Osteocyte (in vitro differentiated cells): ENCODE results near the gene BIK. TPM values are rescaled to one million over a fixed set of nuclear protein-coding genes. Genes with fewer than 3 reads are reported as not detected.
"Not testable (repeated sequence)": the region's sequence is repeated elsewhere in the genome, so short reads cannot be mapped to it uniquely, and the experiment has no call there.

ENCODE experiments used
- DNase-seq: peaks from one replicate; pipeline ENCODE4 v3.0.0; 2021; ENCODE audit warnings: mixed read lengths; ENCODE audit not compliant: unreplicated experiment; ENCODE audit errors: extremely low spot score
- H3K27ac Mint-ChIP-seq: one replicate; pipeline ENCODE4 v1.8.0; 2021; ENCODE audit warnings: mild to moderate bottlenecking, mixed read lengths; ENCODE audit not compliant: unreplicated experiment
- H3K27me3 Mint-ChIP-seq: one replicate; pipeline ENCODE4 v1.8.0; 2021; ENCODE audit warnings: mixed read lengths; ENCODE audit not compliant: unreplicated experiment
- H3K36me3 Mint-ChIP-seq: one replicate; pipeline ENCODE4 v1.8.0; 2021; ENCODE audit warnings: mixed read lengths; ENCODE audit not compliant: unreplicated experiment
- H3K4me1 Mint-ChIP-seq: one replicate; pipeline ENCODE4 v1.8.0; 2021; ENCODE audit warnings: mixed read lengths; ENCODE audit not compliant: unreplicated experiment
- H3K4me3 Mint-ChIP-seq: one replicate; pipeline ENCODE4 v1.8.0; 2021; ENCODE audit warnings: mild to moderate bottlenecking, moderate library complexity, mixed read lengths; ENCODE audit not compliant: unreplicated experiment
- H3K9me3 Mint-ChIP-seq: one replicate; pipeline ENCODE4 v1.8.0; 2021; ENCODE audit warnings: mixed read lengths; ENCODE audit not compliant: unreplicated experiment
- CTCF ChIP-seq: fragments of 200-600 bp; sonication (generic); IDR thresholded peaks from 2 replicates; pipeline ENCODE4 v1.5.0; 2021; ENCODE audit warnings: antibody characterized with exemption, mild to moderate bottlenecking, moderate library complexity
- total RNA-seq: library from RNA; stranded (reverse); gene quantifications from 2 replicates; pipeline ENCODE4 v1.2.1, GENCODE V29; 2021

The BIK gene
- total RNA-seq, 1 donor from 2014 or later, result not detected

GRCh38 chr22:43142880-43143562, 32.5 kb downstream of the BIK start, which contains the start of gene MCAT:
MCAT (minus strand) TSS chr22:43143398; CDS start chr22:43143348, 50 bp downstream.
- peak; percentile 93 for DNase-seq
- H3K27me3 Mint-ChIP-seq, result no peaks in the 10 kb centered on the region
- H3K27ac Mint-ChIP-seq, result peak within 1 kb of the TSS; percentile 93
- TF ChIP-seq CTCF, result no peak
- peaks cover 14% of the 10 kb centered on the region for H3K4me1 Mint-ChIP-seq
- H3K9me3 Mint-ChIP-seq, result no peaks in the 10 kb centered on the region
- H3K4me3 Mint-ChIP-seq, result peak within 1 kb of the TSS; percentile 80
- H3K36me3 Mint-ChIP-seq, result peaks cover 15% of the 10 kb centered on the region

DNA sequence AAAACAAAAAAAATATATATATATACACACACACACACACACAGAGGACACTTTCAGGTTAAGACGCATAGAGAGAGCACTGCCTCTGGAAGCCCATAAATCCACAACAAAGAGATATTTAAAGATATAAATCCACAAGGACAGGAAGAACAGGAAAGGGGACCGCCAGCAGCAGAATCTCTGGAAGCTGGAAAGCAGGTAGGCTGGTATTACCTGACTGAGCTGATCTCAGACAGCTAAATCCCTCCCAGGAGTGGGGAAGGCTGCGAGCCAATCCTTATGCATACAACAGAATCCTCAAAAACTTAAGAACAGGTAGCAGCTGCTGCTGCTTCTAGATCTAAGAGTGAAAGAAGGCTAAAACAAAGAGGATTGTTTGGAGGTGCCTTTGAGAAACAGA, 34.4 kb downstream of the BIK start:
- H3K4me3 Mint-ChIP-seq, result no peak overlapping the region
- no peak for TF ChIP-seq CTCF
- peaks cover 6% of the 10 kb centered on the region for H3K36me3 Mint-ChIP-seq
- DNase-seq, result no peak
- H3K27ac Mint-ChIP-seq, result no peak overlapping the region
- peaks cover 20% of the 10 kb centered on the region for H3K4me1 Mint-ChIP-seq
- no peaks in the 10 kb centered on the region for H3K9me3 Mint-ChIP-seq
- no peaks in the 10 kb centered on the region for H3K27me3 Mint-ChIP-seq

GRCh38 chr22:43145371-43145770, 34.8 kb downstream of the BIK start:
- not testable (repeated sequence) for DNase-seq, H3K27ac Mint-ChIP-seq, H3K4me3 Mint-ChIP-seq, H3K36me3 Mint-ChIP-seq, H3K9me3 Mint-ChIP-seq, H3K27me3 Mint-ChIP-seq
- H3K4me1 Mint-ChIP-seq, result peaks cover 20% of the 10 kb centered on the region

GRCh38 chr22:43146332-43146731, 35.8 kb downstream of the BIK start:
- not testable (repeated sequence) for H3K4me3 Mint-ChIP-seq, DNase-seq, H3K27me3 Mint-ChIP-seq, H3K36me3 Mint-ChIP-seq, H3K27ac Mint-ChIP-seq, H3K9me3 Mint-ChIP-seq
- peaks cover 26% of the 10 kb centered on the region for H3K4me1 Mint-ChIP-seq

DNA sequence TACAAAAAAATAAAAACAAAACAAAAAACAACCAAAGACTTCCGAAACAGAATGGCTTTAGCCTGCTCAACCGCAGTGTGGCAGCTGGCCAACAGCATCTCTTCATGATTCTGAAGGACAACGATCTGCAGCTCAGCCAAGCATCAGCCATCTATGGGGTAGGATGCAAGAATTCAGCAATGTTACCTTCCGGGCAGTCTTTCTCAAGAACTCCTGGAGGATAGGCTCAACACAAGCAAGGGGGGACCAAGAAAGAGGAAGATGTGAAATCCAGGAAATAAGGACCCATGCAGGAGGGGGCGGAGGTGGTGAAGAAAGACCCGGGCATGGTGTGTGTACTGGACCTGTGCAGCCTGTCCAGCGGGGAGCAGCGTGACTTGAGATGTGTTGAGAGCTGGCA, 37.3 kb downstream of the BIK start:
- H3K36me3 Mint-ChIP-seq, result no peaks in the 10 kb centered on the region
- no peak overlapping the region for H3K27ac Mint-ChIP-seq
- H3K27me3 Mint-ChIP-seq, result no peaks in the 10 kb centered on the region
- H3K4me1 Mint-ChIP-seq, result peaks cover 28% of the 10 kb centered on the region
- DNase-seq, result no peak
- TF ChIP-seq CTCF, result no peak
- H3K9me3 Mint-ChIP-seq, result no peaks in the 10 kb centered on the region
- no peak overlapping the region for H3K4me3 Mint-ChIP-seq

- Mint-ChIP-seq H3K36me3 (no peaks in the 10 kb centered on the region), H3K4me3 (no peak overlapping the region), H3K27me3 (no peaks in the 10 kb centered on the region), H3K27ac (no peak overlapping the region), H3K4me1 (peaks cover 28% of the 10 kb centered on the region), H3K9me3 (no peaks in the 10 kb centered on the region)
- no peak for TF ChIP-seq CTCF
- DNase-seq, result no peak
Measured at GRCh38 chr22:43148581-43148980, 38.0 kb downstream of the BIK start.
